Activated B cell treated with CpG ODN at 0.5 μM for 24 hours (primary cell): ENCODE measurements around the gene PANK4. TPM values are rescaled to one million over a fixed set of nuclear protein-coding genes. Genes with fewer than 3 reads are reported as not detected.

ENCODE experiments used
- ATAC-seq: fragments of 200-7000 bp; cut with Tn5 transposase; one replicate; pipeline ENCODE4 v1.10.0; 2021; ENCODE audit warnings: low read depth, mild to moderate bottlenecking, moderate library complexity
- CTCF ChIA-PET: fragments of 350-600 bp; sonication (Branson Sonifier 250); formaldehyde crosslinking; loops from one replicate; lab custom pipeline; 2021; ENCODE audit warnings: antibody characterized with exemption; lab: Charles Lee
- POLR2A ChIA-PET: fragments of 350-600 bp; sonication (Branson Sonifier 250); formaldehyde crosslinking; loops from one replicate; lab custom pipeline; 2021; ENCODE audit warnings: antibody characterized with exemption; lab: Charles Lee
- DNase-seq: peaks from one replicate; pipeline ENCODE4 v3.0.0; 2022
- H3K27ac Mint-ChIP-seq: one replicate; pipeline ENCODE4 v1.8.0; 2020; ENCODE audit warnings: mixed read lengths
- H3K27me3 Mint-ChIP-seq: one replicate; pipeline ENCODE4 v1.8.0; 2021; ENCODE audit warnings: mixed read lengths
- H3K36me3 Mint-ChIP-seq: one replicate; pipeline ENCODE4 v1.8.0; 2021; ENCODE audit warnings: low read depth, mixed read lengths
- H3K4me1 Mint-ChIP-seq: one replicate; pipeline ENCODE4 v1.8.0; 2021; ENCODE audit warnings: mixed read lengths
- H3K4me3 Mint-ChIP-seq: one replicate; pipeline ENCODE4 v1.8.0; 2020; ENCODE audit warnings: mild to moderate bottlenecking, mixed read lengths
- H3K9me3 Mint-ChIP-seq: one replicate; pipeline ENCODE4 v1.8.0; 2020; ENCODE audit warnings: mixed read lengths
- CTCF ChIP-seq: fragments of 200-600 bp; IDR thresholded peaks from one replicate; pipeline ENCODE4 v1.8.0; 2022; ENCODE audit warnings: antibody characterized with exemption, mild to moderate bottlenecking
- intact Hi-C: fragments of 100-400 bp; cut with micrococcal nuclease; formaldehyde crosslinking; loops from one replicate; pipeline ENCODE4 v1.15.1; 2024
- total RNA-seq: library from RNA; stranded (reverse); gene quantifications from 2 replicates; pipeline ENCODE4 v1.2.3, GENCODE V29; 2022

The PANK4 gene
- total RNA-seq, 1 donor from 2014 or later = 54.0 TPM

GRCh38 chr1:2477309-2477708 lies 49.1 kb downstream of the PANK4 start:
- intact Hi-C loops = no loop called here
- H3K27me3 Mint-ChIP-seq = no peaks in the 10 kb centered on the region
- H3K36me3 Mint-ChIP-seq = no peaks in the 10 kb centered on the region
- peaks cover 3% of the 10 kb centered on the region for H3K4me1 Mint-ChIP-seq
- ATAC-seq = no peak
- POLR2A ChIA-PET = no interaction called here
- no peak overlapping the region for H3K27ac Mint-ChIP-seq
- no peak for DNase-seq
- no peak for TF ChIP-seq CTCF
- no peaks in the 10 kb centered on the region for H3K9me3 Mint-ChIP-seq
- CTCF ChIA-PET = no interaction called here
- H3K4me3 Mint-ChIP-seq = no peak overlapping the region

GRCh38 chr1:2476061-2476999 lies 50.1 kb downstream of the PANK4 start, which contains the start of gene PLCH2:
TSS of gene PLCH2 (plus strand) at chr1:2476289. CDS start at chr1:2476589, 300 bp downstream.
- Mint-ChIP-seq H3K27ac (no peak within 1 kb of the TSS), H3K36me3 (no peaks in the 10 kb centered on the region), H3K9me3 (no peaks in the 10 kb centered on the region), H3K27me3 (no peaks in the 10 kb centered on the region), H3K4me3 (no peak within 1 kb of the TSS), H3K4me1 (peaks cover under 1% of the 10 kb centered on the region)
- DNase-seq (no peak), ATAC-seq (no peak)
- TF ChIP-seq CTCF = no peak
- ChIA-PET POLR2A (no interaction called here), CTCF (no interaction called here)
- intact Hi-C loops = no loop called here

- no peak overlapping the region for H3K4me3 Mint-ChIP-seq
- no peaks in the 10 kb centered on the region for H3K27me3 Mint-ChIP-seq
- TF ChIP-seq CTCF = no peak
- intact Hi-C loops = no loop called here
- ChIA-PET POLR2A (no interaction called here), CTCF (no interaction called here)
- peaks cover 6% of the 10 kb centered on the region for H3K4me1 Mint-ChIP-seq
- no peaks in the 10 kb centered on the region for H3K36me3 Mint-ChIP-seq
- no peak for DNase-seq
- no peak overlapping the region for H3K27ac Mint-ChIP-seq
- H3K9me3 Mint-ChIP-seq = no peaks in the 10 kb centered on the region
- no peak for ATAC-seq
These were observed 50.8 kb downstream of the PANK4 start for GRCh38 chr1:2475571-2475970.

- CTCF ChIA-PET = no interaction called here
- H3K27ac Mint-ChIP-seq = no peak overlapping the region
- TF ChIP-seq CTCF = no peak
- ATAC-seq (no peak), DNase-seq (no peak)
- H3K4me3 Mint-ChIP-seq = no peak overlapping the region
- H3K36me3 Mint-ChIP-seq = no peaks in the 10 kb centered on the region
- no peaks in the 10 kb centered on the region for H3K27me3 Mint-ChIP-seq
- H3K9me3 Mint-ChIP-seq = no peaks in the 10 kb centered on the region
- peaks cover 11% of the 10 kb centered on the region for H3K4me1 Mint-ChIP-seq
- intact Hi-C loops = no loop called here
- POLR2A ChIA-PET = no interaction called here
These were observed 51.4 kb downstream of the PANK4 start for GRCh38 chr1:2474933-2475371.

- H3K4me1 Mint-ChIP-seq = peaks cover 11% of the 10 kb centered on the region
- POLR2A ChIA-PET = no interaction called here
- H3K27me3 Mint-ChIP-seq = no peaks in the 10 kb centered on the region
- CTCF ChIA-PET = no interaction called here
- no peaks in the 10 kb centered on the region for H3K36me3 Mint-ChIP-seq
- TF ChIP-seq CTCF = no peak
- no peak overlapping the region for H3K27ac Mint-ChIP-seq
- no peaks in the 10 kb centered on the region for H3K9me3 Mint-ChIP-seq
- intact Hi-C loops = no loop called here
- DNase-seq (no peak), ATAC-seq (no peak)
- H3K4me3 Mint-ChIP-seq = no peak overlapping the region
These were observed 52.1 kb downstream of the PANK4 start for GRCh38 chr1:2474104-2474844.
